Natural killer cell (primary cell): ENCODE measurements around the gene RHOC. TPM values are rescaled to one million over a fixed set of nuclear protein-coding genes. Genes with fewer than 3 reads are reported as not detected.

Source experiments
- ATAC-seq, 3 donors: fragments of 150-1000 bp in 2 of 3; fragments of 200-7000 bp in 1 of 3; cut with Tn5 transposase; 1 replicate in 1 of 3; 2 replicates in 2 of 3; pipeline ENCODE4 v1.10.0; 2021; ENCODE audit warnings: mild to moderate bottlenecking in 2 of 3, moderate library complexity in 2 of 3
- DNase-seq, 2 donors: peaks; one replicate each; pipeline versions ENCODE4 v3.0.0 to v3.0.0-alpha.2; 2013 to 2021; ENCODE audit warnings: mixed read lengths in 1 of 2
- H3K27ac ChIP-seq: one replicate; pipeline ENCODE4 v1.5.1; 2013; ENCODE audit warnings: mild to moderate bottlenecking, low read length
- H3K27me3 ChIP-seq: one replicate; pipeline ENCODE4 v1.6.1; 2013; ENCODE audit warnings: low read length; ENCODE audit not compliant: control insufficient read depth, insufficient read depth
- H3K36me3 ChIP-seq: one replicate; pipeline ENCODE4 v1.6.1; 2013; ENCODE audit warnings: low read length; ENCODE audit not compliant: control insufficient read depth, insufficient read depth
- H3K4me1 ChIP-seq: one replicate; pipeline ENCODE4 v1.6.1; 2013; ENCODE audit warnings: low read length; ENCODE audit not compliant: control insufficient read depth, insufficient read depth
- H3K4me3 ChIP-seq: one replicate; pipeline ENCODE4 v1.5.1; 2013; ENCODE audit warnings: low read length
- H3K9me3 ChIP-seq: one replicate; pipeline ENCODE4 v1.6.1; 2013; ENCODE audit warnings: low read length; ENCODE audit not compliant: control insufficient read depth, insufficient read depth
- H3K27ac Mint-ChIP-seq, 2 donors: one replicate each; pipeline ENCODE4 v1.8.0; 2022; ENCODE audit warnings: mild to moderate bottlenecking in 2 of 2, mixed read lengths in 2 of 2, moderate library complexity in 1 of 2
- H3K27me3 Mint-ChIP-seq, 2 donors: one replicate each; pipeline ENCODE4 v1.8.0; 2022; ENCODE audit warnings: low read depth in 2 of 2, mixed read lengths in 2 of 2
- H3K36me3 Mint-ChIP-seq: one replicate; pipeline ENCODE4 v1.8.0; 2022; ENCODE audit warnings: mixed read lengths
- H3K4me1 Mint-ChIP-seq, 2 donors: one replicate each; pipeline ENCODE4 v1.8.0; 2022; ENCODE audit warnings: mixed read lengths in 2 of 2
- H3K4me3 Mint-ChIP-seq: one replicate; pipeline ENCODE4 v1.8.0; 2022; ENCODE audit warnings: mild to moderate bottlenecking, moderate library complexity, mixed read lengths
- H3K9me3 Mint-ChIP-seq, 2 donors: one replicate each; pipeline ENCODE4 v1.8.0; 2022; ENCODE audit warnings: mixed read lengths in 2 of 2
- WGBS: methylation state at CpG from one replicate; pipeline ENCODE4 v1.1.7; 2013; ENCODE audit warnings: missing lambda C conversion rate; ENCODE audit not compliant: insufficient coverage; 5-methylcytosine and 5-hydroxymethylcytosine counted together
- intact Hi-C: fragments of 100-400 bp; cut with micrococcal nuclease; formaldehyde crosslinking; loops from one replicate; pipeline ENCODE4 v1.14.2; 2022
- total RNA-seq, 4 donors: library from RNA; stranded (reverse); fragments of 120-200 nt in 1 of 4; gene quantifications; one replicate each; pipeline versions ENCODE4 v1.2.3 to v1.2.4, GENCODE V29; 2013 to 2022
- TF ChIP-seq, protein P1 (sequence below): fragments of 200-600 bp; IDR thresholded peaks from one replicate; pipeline ENCODE4 v1.8.0; 2022; ENCODE audit warnings: antibody characterized with exemption

Gene RHOC
- total RNA-seq, 3 donors from 2014 or later (not counting 1 experiment from before 2014, with no cell fraction given) = 161 to 199 (median 195) TPM

DNA sequence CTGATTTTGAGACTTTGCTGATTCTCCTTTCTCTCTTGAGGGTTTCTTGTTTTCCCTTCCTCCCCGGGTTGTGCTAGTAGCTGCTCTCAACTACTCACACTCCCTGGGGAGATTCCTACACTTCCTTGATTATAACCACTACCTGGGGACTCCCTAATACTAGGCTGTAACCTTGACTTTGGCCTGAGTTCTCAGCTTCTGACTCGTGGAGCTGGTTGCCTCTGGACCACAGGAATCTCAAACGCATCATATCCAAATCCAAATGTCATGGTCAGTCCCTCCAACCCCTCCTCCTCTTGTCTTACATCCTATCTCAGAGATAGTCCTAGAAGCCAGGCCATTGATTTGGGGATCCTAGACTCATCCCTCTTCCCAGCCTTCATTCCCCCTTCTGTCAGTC, 20.5 kb downstream of the RHOC start:
- WGBS = 89% methylated on average over 3 of the region's 3 CpGs
- no peak overlapping the region for H3K4me3 Mint-ChIP-seq
- Histone ChIP-seq H3K36me3 (peaks cover 22% of the 10 kb centered on the region), H3K4me3 (no peak overlapping the region), H3K9me3 (no peaks in the 10 kb centered on the region), H3K4me1 (no peaks in the 10 kb centered on the region), H3K27ac (no peak overlapping the region), H3K27me3 (no peaks in the 10 kb centered on the region)
- no peak for ATAC-seq
- TF ChIP-seq, protein P1, sequence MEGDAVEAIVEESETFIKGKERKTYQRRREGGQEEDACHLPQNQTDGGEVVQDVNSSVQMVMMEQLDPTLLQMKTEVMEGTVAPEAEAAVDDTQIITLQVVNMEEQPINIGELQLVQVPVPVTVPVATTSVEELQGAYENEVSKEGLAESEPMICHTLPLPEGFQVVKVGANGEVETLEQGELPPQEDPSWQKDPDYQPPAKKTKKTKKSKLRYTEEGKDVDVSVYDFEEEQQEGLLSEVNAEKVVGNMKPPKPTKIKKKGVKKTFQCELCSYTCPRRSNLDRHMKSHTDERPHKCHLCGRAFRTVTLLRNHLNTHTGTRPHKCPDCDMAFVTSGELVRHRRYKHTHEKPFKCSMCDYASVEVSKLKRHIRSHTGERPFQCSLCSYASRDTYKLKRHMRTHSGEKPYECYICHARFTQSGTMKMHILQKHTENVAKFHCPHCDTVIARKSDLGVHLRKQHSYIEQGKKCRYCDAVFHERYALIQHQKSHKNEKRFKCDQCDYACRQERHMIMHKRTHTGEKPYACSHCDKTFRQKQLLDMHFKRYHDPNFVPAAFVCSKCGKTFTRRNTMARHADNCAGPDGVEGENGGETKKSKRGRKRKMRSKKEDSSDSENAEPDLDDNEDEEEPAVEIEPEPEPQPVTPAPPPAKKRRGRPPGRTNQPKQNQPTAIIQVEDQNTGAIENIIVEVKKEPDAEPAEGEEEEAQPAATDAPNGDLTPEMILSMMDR = no peak
- H3K4me1 Mint-ChIP-seq = peaks cover 17 to 26% of the 10 kb centered on the region in 2 donors
- peak overlapping the region in 1 of 2 donors; percentile 6 for H3K27ac Mint-ChIP-seq
- no peak for DNase-seq
- intact Hi-C loops = no loop called here
- no peaks in the 10 kb centered on the region for H3K36me3 Mint-ChIP-seq
- H3K9me3 Mint-ChIP-seq = no peaks in the 10 kb centered on the region
- no peaks in the 10 kb centered on the region for H3K27me3 Mint-ChIP-seq

DNA sequence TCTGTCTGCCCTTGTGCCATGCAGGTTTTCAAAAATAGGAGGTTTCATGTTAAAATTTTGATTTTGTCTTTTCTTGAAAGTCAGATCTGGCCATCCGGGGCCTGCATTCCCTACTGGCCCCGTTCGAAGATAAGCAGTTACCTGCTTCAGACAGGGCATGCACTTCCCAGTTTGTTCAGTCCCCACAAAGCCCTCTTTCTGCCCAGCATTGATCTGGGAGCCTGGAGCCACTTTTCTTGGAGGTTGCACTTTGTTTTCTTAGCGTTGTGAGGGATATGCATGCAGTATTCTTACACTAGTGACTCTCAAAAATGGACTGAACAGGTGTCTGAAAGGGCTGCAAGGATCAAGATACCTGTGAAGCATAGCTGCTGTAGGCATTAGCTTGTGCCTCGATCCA, 21.0 kb downstream of the RHOC start:
- H3K27ac Mint-ChIP-seq = no peak overlapping the region
- no peak overlapping the region for H3K27ac ChIP-seq
- no peaks in the 10 kb centered on the region for H3K36me3 Mint-ChIP-seq
- ATAC-seq (no peak), DNase-seq (no peak)
- no peaks in the 10 kb centered on the region for H3K9me3 Mint-ChIP-seq
- no peak overlapping the region for H3K4me3 ChIP-seq
- TF ChIP-seq, protein P1 = no peak
- peaks cover 18% of the 10 kb centered on the region for H3K36me3 ChIP-seq
- H3K4me1 ChIP-seq = no peaks in the 10 kb centered on the region
- H3K4me1 Mint-ChIP-seq = peaks cover 17 to 26% of the 10 kb centered on the region in 2 donors
- H3K27me3 Mint-ChIP-seq = no peaks in the 10 kb centered on the region
- no peaks in the 10 kb centered on the region for H3K9me3 ChIP-seq
- no peak overlapping the region for H3K4me3 Mint-ChIP-seq
- intact Hi-C loops = no loop called here
- 95% methylated on average over 5 of the region's 5 CpGs for WGBS
- H3K27me3 ChIP-seq = no peaks in the 10 kb centered on the region

DNA sequence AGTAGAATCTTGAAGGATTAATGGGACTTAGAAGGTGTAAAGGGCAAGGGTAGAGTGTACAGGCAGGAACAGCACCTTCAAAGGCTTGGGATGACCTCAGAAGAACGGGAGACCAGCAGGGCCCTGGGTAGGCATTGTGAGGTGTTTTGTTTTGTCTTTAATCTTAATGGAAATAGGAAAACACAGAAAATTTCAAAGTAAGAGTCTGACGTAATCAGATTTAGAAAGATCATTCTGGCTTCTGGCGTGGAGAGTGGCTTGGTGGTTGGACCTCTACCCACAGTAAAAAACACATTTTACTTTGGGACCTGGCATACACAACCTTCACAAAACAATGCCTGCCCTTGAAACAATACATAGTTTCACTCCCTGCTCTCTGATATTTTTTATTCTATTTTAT, 28.3 kb downstream of the RHOC start:
- H3K4me1 Mint-ChIP-seq = peaks cover 52 to 56% of the 10 kb centered on the region in 2 donors
- Histone ChIP-seq H3K27me3 (no peaks in the 10 kb centered on the region), H3K4me1 (peaks cover 16% of the 10 kb centered on the region), H3K27ac (no peak overlapping the region), H3K4me3 (no peak overlapping the region), H3K36me3 (no peaks in the 10 kb centered on the region), H3K9me3 (no peaks in the 10 kb centered on the region)
- DNase-seq = no peak
- intact Hi-C loops = no loop called here
- no peaks in the 10 kb centered on the region for H3K9me3 Mint-ChIP-seq
- no peaks in the 10 kb centered on the region for H3K36me3 Mint-ChIP-seq
- 79% methylated on average over 3 of the region's 3 CpGs for WGBS
- ATAC-seq = no peak
- H3K4me3 Mint-ChIP-seq = no peak overlapping the region
- H3K27ac Mint-ChIP-seq = peak overlapping the region; percentile 39 to 66
- H3K27me3 Mint-ChIP-seq = no peaks in the 10 kb centered on the region
- TF ChIP-seq, protein P1 = no peak

DNA sequence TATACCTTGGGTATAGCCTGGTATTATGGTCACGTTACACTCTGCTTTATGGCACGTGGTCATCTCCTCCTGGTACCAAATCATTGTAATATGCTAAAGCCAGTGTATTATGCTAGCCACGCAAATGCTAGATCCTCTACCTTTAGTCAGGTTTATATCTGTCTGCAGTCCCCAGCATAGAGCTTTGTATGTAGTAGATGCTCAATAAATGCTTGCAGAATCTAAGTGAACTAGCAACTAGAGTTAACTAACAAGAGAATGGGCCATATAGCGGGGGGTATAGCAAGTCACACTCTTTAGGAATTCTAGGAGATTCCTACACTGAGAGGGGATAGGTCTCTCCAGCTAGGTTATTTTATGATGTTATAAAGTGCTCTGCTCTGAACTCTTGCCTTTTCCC, 29.4 kb downstream of the RHOC start:
- 98% methylated on average over 4 of the region's 4 CpGs for WGBS
- Mint-ChIP-seq H3K4me3 (no peak overlapping the region), H3K27ac (peak overlapping the region; percentile 39 to 98)

More for the DNA sequence above, 29.4 kb downstream of the RHOC start:
- ATAC-seq (no peak), DNase-seq (no peak)
- H3K36me3 ChIP-seq = no peaks in the 10 kb centered on the region
- intact Hi-C loops = no loop called here
- no peaks in the 10 kb centered on the region for H3K27me3 ChIP-seq
- no peak overlapping the region for H3K4me3 ChIP-seq
- H3K27ac ChIP-seq = no peak overlapping the region
- TF ChIP-seq, protein P1 = no peak
- H3K9me3 ChIP-seq = no peaks in the 10 kb centered on the region
- Mint-ChIP-seq H3K36me3 (no peaks in the 10 kb centered on the region), H3K27me3 (no peaks in the 10 kb centered on the region), H3K9me3 (no peaks in the 10 kb centered on the region), H3K4me1 (peaks cover 54 to 63% of the 10 kb centered on the region in 2 donors)
- peaks cover 18% of the 10 kb centered on the region for H3K4me1 ChIP-seq
